ENCODE results near the gene SLC11A2.

Gene SLC11A2
- 34.8 to 97.4 (median 66.0) reads per million in 9 experiments for total RNA-seq

DNA sequence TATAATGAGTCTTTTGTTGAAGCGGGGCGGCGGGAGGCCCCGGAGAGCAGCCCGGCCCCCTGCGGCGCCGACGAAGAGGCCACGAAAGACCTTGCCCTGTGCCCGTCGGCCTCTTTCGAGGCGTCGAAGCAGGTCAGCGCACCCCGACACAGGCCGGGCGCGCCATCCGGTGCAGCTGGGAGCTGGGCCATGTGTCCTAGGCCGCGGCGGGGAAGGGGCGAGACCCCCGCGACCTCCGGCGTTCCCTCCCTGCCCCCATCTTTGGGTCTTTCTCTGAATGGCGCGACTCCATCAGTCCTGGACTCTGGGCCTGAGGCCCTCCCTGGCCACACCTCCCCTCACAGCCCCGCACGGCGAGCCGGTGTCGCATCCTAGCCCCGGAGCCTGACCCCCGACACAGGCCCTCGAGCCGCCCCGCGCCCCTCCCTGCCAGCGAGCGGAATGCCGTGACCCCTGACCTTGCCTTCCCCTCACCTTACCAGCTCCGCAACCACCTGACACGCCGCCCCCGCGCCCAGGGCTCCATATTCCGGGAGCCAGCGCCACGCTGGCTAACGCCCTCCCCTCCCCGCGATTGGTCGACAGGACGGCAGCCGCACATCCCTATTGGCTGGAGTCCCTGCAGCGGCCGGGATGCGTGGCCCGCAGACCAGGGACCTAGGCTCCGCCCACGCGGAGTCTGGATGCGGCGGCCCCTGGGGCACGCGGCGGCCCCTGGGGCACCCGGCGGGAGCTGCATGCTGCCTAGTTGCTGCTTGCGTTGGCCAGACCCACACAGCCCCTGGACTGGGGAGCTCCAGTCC lies at the start of gene SLC11A2:
Gene SLC11A2 (minus strand): TSS at position 549 of the 803 bp plus-strand sequence. CDS start 15,656 bp downstream, outside the sequence.
- peak; percentile 92 for ATAC-seq (replicated peaks)

DNA sequence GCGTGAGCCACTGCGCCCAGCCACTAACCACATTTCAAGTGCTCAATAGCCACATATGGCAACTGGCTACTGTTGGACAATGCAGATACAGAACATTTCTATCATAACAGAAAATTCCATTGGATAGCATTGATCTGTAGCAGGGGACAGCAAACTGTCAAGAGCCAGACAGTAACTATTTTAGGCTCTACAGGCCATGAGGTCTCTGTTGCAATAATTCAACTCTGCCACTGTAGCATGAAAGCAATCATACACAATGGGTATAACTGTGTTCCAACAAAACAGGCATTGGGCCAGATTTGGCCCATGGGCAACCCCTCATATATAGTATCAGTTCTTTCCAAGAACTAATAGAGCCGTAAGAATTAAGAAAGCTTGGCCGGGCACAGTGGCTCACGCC lies 49.2 kb upstream of the SLC11A2 start:
- DNase-seq, result no peak
- no peak for ATAC-seq (replicated peaks)
- Mint-ChIP-seq H3K36me3 (ENCODE audit: insufficient read depth) (peaks cover 40% of the 10 kb centered on the region), H3K4me1 (ENCODE audit: low read depth in 2 of 2) (peaks cover 6 to 15% of the 10 kb centered on the region in 2 donors), H3K9me3 (no peaks in the 10 kb centered on the region), H3K27me3 (no peaks in the 10 kb centered on the region), H3K27ac (no peak overlapping the region), H3K4me3 (no peak overlapping the region)

More for the DNA sequence above, at the start of gene SLC11A2:
- Mint-ChIP-seq H3K36me3 (ENCODE audit: insufficient read depth) (peaks cover 9% of the 10 kb centered on the region), H3K27ac (peak within 1 kb of the TSS; percentile 96), H3K4me3 (peak within 1 kb of the TSS; percentile 97 to 100), H3K4me1 (ENCODE audit: low read depth in 2 of 2) (peaks cover 35 to 41% of the 10 kb centered on the region in 2 donors), H3K9me3 (no peaks in the 10 kb centered on the region), H3K27me3 (peaks cover 6 to 8% of the 10 kb centered on the region in 2 donors)
- peak; percentile 80 to 84 (median 83) for DNase-seq

DNA sequence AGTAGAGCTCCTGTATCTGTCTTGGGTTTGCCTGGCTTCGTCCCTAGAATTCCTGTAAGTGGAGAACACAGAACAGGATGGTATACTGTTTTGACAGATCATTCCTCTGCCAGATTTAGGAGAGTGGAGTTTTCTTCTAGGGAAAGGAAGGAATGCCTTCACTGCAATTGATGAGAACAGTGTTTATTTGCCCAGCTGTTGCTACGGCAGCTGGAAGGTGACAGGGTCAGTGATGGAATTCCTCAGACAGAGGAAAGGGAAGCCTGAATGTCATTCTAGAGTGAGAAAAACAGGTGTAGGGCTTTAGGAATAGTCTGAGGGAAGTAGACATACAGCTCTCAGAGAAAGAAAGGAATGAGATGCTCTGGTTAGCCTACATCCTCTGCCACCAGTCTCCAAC lies 45.5 kb upstream of the SLC11A2 start:
- Mint-ChIP-seq H3K36me3 (ENCODE audit: insufficient read depth) (peaks cover 55% of the 10 kb centered on the region), H3K27me3 (no peaks in the 10 kb centered on the region), H3K4me1 (ENCODE audit: low read depth in 2 of 2) (peaks cover under 1 to 2% of the 10 kb centered on the region in 2 donors), H3K4me3 (no peak overlapping the region), H3K9me3 (no peaks in the 10 kb centered on the region), H3K27ac (no peak overlapping the region)
- no peak for DNase-seq
- no peak for ATAC-seq (replicated peaks)

DNA sequence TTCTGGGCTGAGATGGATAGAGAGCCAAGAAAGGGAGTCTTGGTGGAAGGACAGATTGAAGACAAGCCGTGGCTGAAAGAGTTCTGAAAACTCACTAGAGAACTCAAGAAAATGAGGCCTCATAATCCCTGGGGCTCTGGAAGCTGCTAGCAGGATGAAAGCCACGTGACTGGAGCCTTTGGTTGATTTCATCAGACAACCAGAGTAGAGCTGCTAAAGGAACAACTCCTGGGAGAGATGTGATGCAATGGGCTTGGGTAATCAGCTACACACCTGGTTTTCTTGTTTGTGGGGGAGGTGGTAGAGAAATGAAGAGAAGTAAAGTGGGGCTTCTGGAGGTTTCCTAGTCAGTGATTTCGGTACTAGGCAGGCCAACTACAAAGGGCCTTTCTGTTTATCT lies 43.8 kb upstream of the SLC11A2 start:
- Mint-ChIP-seq H3K9me3 (no peaks in the 10 kb centered on the region), H3K4me3 (no peak overlapping the region), H3K27ac (peak overlapping the region in 1 of 2 donors; percentile 71), H3K27me3 (no peaks in the 10 kb centered on the region), H3K4me1 (ENCODE audit: low read depth in 2 of 2) (no peaks in the 10 kb centered on the region), H3K36me3 (ENCODE audit: insufficient read depth) (peaks cover 66% of the 10 kb centered on the region)
- ATAC-seq (replicated peaks) (no peak), DNase-seq (no peak)

DNA sequence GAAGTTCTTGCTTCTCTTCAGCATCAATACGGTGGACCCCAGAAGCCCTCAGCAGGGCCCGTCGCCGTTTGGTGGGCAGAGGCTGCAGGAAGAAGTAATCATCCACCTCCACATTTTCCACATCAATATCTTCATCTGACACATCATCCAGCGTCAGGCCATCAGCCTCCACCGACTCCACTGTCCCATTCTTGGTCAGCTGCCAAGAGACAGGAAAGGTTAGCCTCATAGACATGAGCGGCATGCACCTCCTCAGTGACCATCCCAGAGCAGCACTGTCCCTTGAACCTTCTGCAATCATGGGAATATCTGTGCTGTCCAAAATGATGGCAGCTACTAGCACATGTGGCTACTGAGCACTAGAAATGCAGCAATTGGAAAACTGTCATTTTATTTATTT lies 41.6 kb upstream of the SLC11A2 start:
- Mint-ChIP-seq H3K36me3 (ENCODE audit: insufficient read depth) (peaks cover 58% of the 10 kb centered on the region), H3K4me3 (no peak overlapping the region), H3K4me1 (ENCODE audit: low read depth in 2 of 2) (no peaks in the 10 kb centered on the region), H3K27me3 (no peaks in the 10 kb centered on the region), H3K27ac (no peak overlapping the region), H3K9me3 (no peaks in the 10 kb centered on the region)
- ATAC-seq (replicated peaks) (no peak), DNase-seq (no peak)

DNA sequence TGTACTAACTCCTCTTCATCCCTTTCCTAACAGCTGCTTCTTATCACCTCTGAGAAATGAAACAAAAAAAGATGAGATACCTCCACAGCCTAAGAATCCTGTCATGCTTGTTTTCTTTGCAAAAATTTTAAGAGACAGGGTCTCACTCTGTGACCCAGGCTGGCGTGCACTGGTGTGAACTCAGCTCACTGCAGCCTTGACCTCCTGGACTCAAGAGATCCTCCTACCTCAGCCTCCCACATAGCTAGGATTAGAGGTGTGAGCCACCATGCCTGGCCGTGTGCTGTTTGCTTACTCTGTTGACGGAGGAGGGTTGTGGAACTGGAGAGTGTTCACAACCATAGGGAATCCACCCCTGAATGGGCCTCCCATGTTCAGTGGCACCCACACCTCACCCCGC lies 41.0 kb upstream of the SLC11A2 start:
- Mint-ChIP-seq H3K4me3 (no peak overlapping the region), H3K36me3 (ENCODE audit: insufficient read depth) (peaks cover 53% of the 10 kb centered on the region), H3K4me1 (ENCODE audit: low read depth in 2 of 2) (no peaks in the 10 kb centered on the region), H3K27me3 (no peaks in the 10 kb centered on the region), H3K27ac (peak overlapping the region in 1 of 2 donors; percentile 65), H3K9me3 (no peaks in the 10 kb centered on the region)
- ATAC-seq (replicated peaks), result no peak
- DNase-seq, result no peak

DNA sequence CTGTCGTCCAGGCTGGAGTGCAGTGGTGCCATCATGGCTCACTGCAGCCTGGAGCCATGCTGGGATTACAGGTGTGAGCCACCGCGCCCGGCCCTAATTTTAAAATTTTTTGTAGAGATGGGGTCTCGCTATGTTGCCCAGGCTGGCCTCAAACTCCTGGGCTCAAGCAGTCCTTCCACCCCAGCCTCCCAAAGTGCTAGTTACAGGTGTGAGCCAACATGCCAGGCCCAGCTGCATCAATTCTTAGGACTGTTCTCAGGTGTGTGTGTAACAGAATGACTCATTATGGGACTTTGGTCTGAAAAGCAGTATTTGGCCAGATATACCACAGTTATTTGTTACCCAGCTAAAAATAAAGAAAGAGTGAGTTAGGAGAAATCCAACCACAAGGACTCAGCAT lies 39.3 kb upstream of the SLC11A2 start:
- Mint-ChIP-seq H3K27me3 (no peaks in the 10 kb centered on the region), H3K36me3 (ENCODE audit: insufficient read depth) (peaks cover 54% of the 10 kb centered on the region), H3K4me3 (no peak overlapping the region), H3K27ac (peak overlapping the region in 1 of 2 donors; percentile 19), H3K9me3 (no peaks in the 10 kb centered on the region), H3K4me1 (ENCODE audit: low read depth in 2 of 2) (no peaks in the 10 kb centered on the region)
- no peak for DNase-seq
- no peak for ATAC-seq (replicated peaks)

DNA sequence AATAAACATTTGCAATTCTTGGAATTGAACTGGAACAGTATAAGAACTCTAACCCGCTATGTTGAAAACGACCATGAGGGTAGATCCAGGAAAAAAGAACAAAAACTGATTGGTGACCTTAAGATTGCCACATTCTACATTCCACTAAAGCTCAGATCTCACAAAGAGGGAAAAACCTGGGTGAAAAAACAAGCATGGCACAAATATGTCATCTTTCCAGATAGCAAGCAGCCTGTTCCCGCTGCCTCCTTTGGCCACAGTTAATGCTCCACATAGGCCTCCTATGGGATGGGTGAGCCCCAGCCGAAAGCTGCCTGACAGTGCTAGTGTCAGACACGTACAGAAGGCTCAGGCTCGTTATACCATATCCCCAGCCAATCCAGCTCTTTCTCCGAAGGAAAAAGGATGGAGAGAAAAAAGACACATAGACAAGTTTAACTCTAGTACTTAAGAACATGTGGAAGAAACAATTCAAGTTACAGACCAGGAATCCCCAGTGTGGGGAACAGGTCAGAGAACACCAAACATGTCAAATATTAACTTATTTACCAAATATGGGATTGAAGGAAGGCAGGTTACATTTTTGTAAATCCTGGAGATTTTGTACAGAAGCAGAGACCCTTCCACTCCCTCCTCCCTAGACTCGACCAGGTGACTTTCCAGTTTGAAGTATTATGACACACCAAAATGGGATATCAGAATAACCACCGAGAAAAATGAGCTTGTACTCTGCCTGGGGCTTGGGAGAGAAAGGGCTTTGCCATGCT lies 36.6 kb upstream of the SLC11A2 start:
- DNase-seq (no peak), ATAC-seq (replicated peaks) (no peak)
- H3K36me3 Mint-ChIP-seq (ENCODE audit: insufficient read depth), result peaks cover 60% of the 10 kb centered on the region
- H3K4me3 Mint-ChIP-seq, result no peak overlapping the region
- H3K27ac Mint-ChIP-seq, result peak overlapping the region in 1 of 2 donors; percentile 62
- H3K4me1 Mint-ChIP-seq (ENCODE audit: low read depth in 2 of 2), result no peaks in the 10 kb centered on the region
- no peaks in the 10 kb centered on the region for H3K27me3 Mint-ChIP-seq
- H3K9me3 Mint-ChIP-seq, result no peaks in the 10 kb centered on the region

DNA sequence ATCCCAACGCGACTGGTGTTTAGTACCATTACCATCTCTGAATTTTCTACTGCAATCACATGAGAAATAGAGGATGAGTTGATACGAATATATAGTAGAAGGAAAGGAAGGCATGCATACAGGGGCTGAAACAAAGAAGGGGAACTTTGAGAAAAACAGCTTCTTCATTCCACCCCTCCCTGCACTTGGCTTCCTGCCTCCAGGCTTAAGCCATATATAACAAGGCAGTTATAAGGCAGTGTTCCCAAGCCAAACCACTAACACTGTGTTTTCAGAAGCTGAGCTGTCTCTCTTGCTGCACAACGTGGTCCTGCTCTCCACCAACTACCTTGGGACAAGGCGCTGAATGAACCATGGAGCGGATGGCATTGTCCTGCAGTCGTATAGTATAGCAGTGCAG lies 32.9 kb upstream of the SLC11A2 start:
- DNase-seq (no peak), ATAC-seq (replicated peaks) (no peak)
- Mint-ChIP-seq H3K4me1 (ENCODE audit: low read depth in 2 of 2) (no peaks in the 10 kb centered on the region), H3K36me3 (ENCODE audit: insufficient read depth) (peaks cover 63% of the 10 kb centered on the region), H3K4me3 (no peak overlapping the region), H3K27me3 (no peaks in the 10 kb centered on the region), H3K9me3 (no peaks in the 10 kb centered on the region), H3K27ac (no peak overlapping the region)

DNA sequence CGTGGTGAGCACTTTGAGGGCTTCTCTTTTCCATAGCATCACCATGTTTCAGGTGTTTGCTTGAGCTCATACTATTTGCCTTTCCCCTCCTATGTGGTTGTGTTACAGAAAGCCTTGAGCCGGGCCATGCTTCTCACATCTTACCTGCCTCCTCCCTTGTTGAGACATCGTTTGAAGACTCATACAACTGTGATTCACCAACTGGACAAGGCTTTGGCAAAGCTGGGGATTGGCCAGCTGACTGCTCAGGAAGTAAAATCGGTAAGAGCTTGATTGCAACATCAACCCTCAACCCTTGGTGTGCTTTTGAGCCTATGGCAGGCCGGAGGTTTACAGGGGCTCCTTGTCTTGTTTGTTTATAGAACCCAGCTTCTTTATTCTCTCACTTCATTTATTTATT lies 30.1 kb upstream of the SLC11A2 start:
- ATAC-seq (replicated peaks), result no peak
- DNase-seq, result no peak
- peaks cover 0 to 4% of the 10 kb centered on the region in 2 donors for H3K4me1 Mint-ChIP-seq (ENCODE audit: low read depth in 2 of 2)
- H3K4me3 Mint-ChIP-seq, result no peak overlapping the region
- H3K27ac Mint-ChIP-seq, result no peak overlapping the region
- peaks cover 80% of the 10 kb centered on the region for H3K36me3 Mint-ChIP-seq (ENCODE audit: insufficient read depth)
- H3K27me3 Mint-ChIP-seq, result no peaks in the 10 kb centered on the region
- H3K9me3 Mint-ChIP-seq, result no peaks in the 10 kb centered on the region

DNA sequence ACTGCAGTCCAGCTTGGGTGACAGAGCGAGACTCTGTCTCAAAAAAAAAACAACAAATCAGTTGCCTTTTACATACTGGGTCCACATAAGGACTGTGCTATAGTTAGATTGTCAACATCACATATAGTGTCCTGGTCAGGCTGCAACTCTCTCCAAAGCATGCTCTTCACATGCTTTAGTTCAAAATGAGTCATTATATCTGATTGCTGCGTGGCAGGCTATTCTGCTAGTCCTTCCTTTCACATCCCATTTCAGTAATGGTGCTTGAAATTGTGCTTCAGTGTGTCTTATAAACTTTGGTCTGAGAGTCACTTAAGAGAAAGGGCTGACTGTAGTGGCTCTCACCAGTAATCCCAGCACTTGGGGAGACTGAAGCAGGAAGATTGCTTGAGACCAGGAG lies 28.9 kb upstream of the SLC11A2 start:
- Mint-ChIP-seq H3K4me3 (no peak overlapping the region), H3K36me3 (ENCODE audit: insufficient read depth) (peaks cover 81% of the 10 kb centered on the region), H3K27me3 (no peaks in the 10 kb centered on the region), H3K9me3 (no peaks in the 10 kb centered on the region), H3K27ac (no peak overlapping the region), H3K4me1 (ENCODE audit: low read depth in 2 of 2) (peaks cover 0 to 4% of the 10 kb centered on the region in 2 donors)
- DNase-seq, result no peak
- ATAC-seq (replicated peaks), result no peak

DNA sequence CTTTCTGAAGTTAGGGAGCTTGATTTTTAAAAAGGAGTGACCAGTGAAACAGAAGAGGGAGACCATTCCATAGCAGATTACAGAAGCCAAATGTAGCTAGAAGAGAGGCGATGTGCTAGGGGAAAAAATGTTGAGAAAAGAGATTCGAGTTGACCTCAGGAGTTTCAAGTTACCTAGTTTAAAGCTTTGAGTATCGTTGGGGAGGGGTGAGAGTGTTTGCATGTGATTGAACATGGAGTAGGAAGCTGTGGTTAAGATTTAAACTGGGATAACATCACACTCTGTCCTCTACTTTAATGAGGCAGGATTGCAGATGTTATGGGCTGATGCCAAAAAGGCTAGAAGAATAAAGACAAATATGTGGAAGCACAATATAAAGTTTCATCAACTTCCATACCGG lies 25.6 kb upstream of the SLC11A2 start:
- Mint-ChIP-seq H3K27ac (peak overlapping the region; percentile 29 to 66), H3K4me3 (no peak overlapping the region), H3K27me3 (no peaks in the 10 kb centered on the region), H3K4me1 (ENCODE audit: low read depth in 2 of 2) (peaks cover 22 to 25% of the 10 kb centered on the region in 2 donors), H3K9me3 (no peaks in the 10 kb centered on the region), H3K36me3 (ENCODE audit: insufficient read depth) (peaks cover 69% of the 10 kb centered on the region)
- DNase-seq (no peak), ATAC-seq (replicated peaks) (no peak)

DNA sequence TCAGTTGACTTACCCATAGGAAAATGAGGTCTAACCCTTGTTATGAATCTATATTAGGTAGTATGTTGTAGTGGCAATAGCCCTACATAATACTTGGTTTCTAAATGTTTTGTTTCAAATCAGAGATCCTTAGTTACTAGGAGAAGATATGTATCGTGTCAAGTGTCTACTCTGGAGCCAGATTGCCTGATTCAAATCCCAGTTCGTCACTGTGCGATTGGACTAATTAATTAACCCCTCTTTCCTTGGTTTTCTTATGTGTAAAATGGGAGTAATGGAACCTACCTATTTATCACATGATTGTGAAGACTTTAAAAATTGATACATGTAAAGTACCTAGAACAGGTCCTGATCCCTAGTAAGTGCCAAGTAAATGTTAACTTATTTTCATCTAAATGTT lies 23.3 kb upstream of the SLC11A2 start:
- Mint-ChIP-seq H3K9me3 (no peaks in the 10 kb centered on the region), H3K4me3 (peak overlapping the region; percentile 96 to 98)

More for the DNA sequence above, 23.3 kb upstream of the SLC11A2 start:
- Mint-ChIP-seq H3K27me3 (no peaks in the 10 kb centered on the region), H3K4me1 (ENCODE audit: low read depth in 2 of 2) (peaks cover 25 to 26% of the 10 kb centered on the region in 2 donors), H3K27ac (peak overlapping the region; percentile 97 to 98), H3K36me3 (ENCODE audit: insufficient read depth) (peaks cover 54% of the 10 kb centered on the region)
- no peak for ATAC-seq (replicated peaks)
- no peak for DNase-seq

All from effector memory CD8-positive, alpha-beta T cell (primary cell).